VCaP (cell line): Measurements from ENCODE around the gene TLE3.

ENCODE experiments used
- H3K27ac ChIP-seq: fragments of 450-650 bp; 2 replicates; pipeline ENCODE4 v1.5.1; 2017
- TF ChIP-seq, protein P1 (sequence below): fragments of 450-650 bp; conservative IDR thresholded peaks from 2 replicates; pipeline ENCODE4 v1.5.1; 2017; ENCODE audit warnings: mild to moderate bottlenecking, moderate library complexity

TLE3 gene

DNA sequence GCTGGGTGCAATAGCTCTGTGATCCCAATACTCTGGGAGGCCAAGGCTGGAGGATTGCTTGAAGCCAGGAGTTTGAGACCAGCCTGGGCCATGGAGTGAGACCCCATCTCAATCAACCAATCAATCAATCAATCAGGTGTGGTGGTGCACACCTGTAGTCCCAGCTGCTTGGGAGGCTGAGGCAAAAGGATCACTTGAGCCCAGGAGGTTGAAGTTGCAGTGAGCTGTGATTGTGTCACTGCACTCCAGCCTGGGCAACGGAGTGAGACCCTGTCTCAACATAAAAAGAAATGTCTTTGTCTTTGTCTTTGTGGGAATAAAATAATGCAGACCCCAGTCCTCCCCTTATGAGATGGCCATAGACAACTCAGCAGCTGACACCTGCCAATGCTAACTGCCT is 34.9 kb upstream of the TLE3 start:
- TF ChIP-seq, protein P1, sequence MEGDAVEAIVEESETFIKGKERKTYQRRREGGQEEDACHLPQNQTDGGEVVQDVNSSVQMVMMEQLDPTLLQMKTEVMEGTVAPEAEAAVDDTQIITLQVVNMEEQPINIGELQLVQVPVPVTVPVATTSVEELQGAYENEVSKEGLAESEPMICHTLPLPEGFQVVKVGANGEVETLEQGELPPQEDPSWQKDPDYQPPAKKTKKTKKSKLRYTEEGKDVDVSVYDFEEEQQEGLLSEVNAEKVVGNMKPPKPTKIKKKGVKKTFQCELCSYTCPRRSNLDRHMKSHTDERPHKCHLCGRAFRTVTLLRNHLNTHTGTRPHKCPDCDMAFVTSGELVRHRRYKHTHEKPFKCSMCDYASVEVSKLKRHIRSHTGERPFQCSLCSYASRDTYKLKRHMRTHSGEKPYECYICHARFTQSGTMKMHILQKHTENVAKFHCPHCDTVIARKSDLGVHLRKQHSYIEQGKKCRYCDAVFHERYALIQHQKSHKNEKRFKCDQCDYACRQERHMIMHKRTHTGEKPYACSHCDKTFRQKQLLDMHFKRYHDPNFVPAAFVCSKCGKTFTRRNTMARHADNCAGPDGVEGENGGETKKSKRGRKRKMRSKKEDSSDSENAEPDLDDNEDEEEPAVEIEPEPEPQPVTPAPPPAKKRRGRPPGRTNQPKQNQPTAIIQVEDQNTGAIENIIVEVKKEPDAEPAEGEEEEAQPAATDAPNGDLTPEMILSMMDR = no peak

DNA sequence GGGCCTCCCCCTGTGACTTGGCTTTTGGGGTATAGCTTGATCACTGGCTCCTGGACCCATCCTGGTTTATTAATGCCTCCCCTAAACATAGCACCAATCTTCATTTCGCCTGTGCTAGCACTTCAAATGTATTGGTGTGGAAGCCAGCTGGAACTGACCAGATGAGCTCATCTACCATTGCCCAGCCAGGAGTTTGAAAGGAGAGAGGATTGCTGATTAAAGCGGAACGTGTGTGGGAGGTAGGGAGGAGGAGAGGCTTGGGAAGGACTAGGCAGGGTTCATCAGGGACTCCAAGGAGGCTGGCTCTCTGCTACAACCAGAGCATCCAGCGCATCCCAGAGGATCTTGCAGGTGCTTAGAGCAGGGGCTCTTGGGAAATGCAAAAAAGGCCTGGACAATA is 34.4 kb upstream of the TLE3 start:
- TF ChIP-seq, protein P1 = no peak
- H3K27ac ChIP-seq = peak overlapping the region; percentile 35; the same call in 1 of the 2 replicates

More for the DNA sequence above, 34.9 kb upstream of the TLE3 start:
- no peak overlapping the region for H3K27ac ChIP-seq

GRCh38 chr15:70128414-70129140 is 30.9 kb upstream of the TLE3 start:
- H3K27ac ChIP-seq = no peak overlapping the region
- TF ChIP-seq, protein P1 = no peak

DNA sequence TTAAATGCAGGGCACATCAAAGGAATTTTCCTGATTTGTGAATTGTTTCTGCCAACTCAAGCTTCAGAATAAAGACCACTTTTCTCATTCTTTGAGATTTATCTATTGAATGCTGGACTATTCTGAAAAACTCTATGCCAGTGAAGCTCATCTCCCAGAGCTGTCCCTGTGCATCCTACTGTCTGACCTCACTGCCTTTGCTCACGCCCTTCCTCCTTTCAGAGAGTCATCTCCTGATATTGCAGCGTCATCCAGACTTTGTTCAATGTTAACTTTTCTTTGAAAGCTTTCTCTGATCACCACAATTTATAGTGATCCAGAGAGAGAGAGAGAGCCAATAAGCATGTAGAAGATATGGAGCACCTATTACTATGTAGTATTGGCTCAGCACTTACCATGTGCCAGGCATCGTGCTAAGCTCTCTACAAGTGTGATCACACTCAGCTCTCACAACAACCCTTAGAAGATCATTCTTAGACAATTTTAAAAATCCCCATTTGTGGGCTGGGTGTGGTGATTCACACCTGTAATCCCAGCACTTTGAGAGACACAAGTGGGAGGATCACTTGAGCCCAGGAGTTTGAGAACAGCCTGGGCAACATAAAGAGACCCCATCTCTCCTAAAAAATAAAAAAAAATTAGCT is 30.2 kb upstream of the TLE3 start:
- no peak overlapping the region for H3K27ac ChIP-seq
- TF ChIP-seq, protein P1 = no peak

DNA sequence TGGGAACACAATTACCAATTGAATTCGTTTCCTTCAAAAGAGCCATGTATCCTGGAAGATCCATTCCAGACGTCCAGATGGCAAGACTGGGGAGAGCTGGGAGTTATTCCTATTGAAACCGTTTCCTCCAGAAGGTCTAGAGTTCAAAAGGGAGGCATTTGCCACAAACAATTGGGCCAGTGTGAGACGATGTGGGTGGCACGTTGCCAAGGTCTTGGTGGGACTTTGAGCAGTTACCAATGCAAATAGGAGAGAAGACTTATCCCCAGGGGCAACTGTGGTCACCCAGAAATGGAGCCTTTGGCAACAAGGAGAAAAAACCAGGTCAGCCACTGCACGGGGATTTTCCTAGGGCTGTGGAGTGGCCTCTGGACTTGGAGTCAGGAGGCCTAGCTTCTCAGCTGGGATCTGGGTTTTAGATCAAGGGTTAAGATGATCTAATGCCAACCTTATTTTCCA is 29.6 kb upstream of the TLE3 start:
- no peak overlapping the region for H3K27ac ChIP-seq

DNA sequence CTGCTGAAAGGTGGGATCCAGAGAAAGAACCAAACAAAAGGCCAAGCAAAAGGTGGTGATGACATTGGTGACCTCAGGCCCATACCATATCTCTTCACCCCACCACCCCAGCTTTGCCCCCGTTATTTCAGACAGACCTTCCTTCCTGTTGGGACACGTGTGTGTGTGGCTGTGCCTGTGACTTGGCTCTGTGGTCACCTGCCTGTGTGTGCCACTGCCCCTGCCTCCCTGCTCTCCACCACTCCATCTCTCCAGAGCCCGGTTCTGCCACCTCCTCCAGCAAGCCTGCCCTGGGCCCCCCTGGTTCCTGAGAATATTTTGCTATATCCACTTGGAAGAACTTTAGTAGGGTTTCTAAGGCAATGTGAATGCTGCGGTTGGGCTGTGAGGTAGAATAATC is 28.6 kb upstream of the TLE3 start:
- H3K27ac ChIP-seq = no peak overlapping the region
- TF ChIP-seq, protein P1 = no peak

More for the DNA sequence above, 29.6 kb upstream of the TLE3 start:
- TF ChIP-seq, protein P1 = no peak

GRCh38 chr15:70125605-70126004 is 27.9 kb upstream of the TLE3 start:
- TF ChIP-seq, protein P1 = no peak
- H3K27ac ChIP-seq = no peak overlapping the region
